ENCODE data around the gene MC1R.

Gene MC1R

GRCh38 chr16:89897204-89897603 lies 21.5 kb upstream of the MC1R start:
- no peak for DNase-seq

GRCh38 chr16:89898201-89898967 lies 20.3 kb upstream of the MC1R start:
- DNase-seq: no peak

GRCh38 chr16:89899879-89900481 lies 18.7 kb upstream of the MC1R start:
- DNase-seq: no peak

- DNase-seq: no peak
Measured at GRCh38 chr16:89900885-89901284, 17.8 kb upstream of the MC1R start.

- DNase-seq: no peak
Measured at GRCh38 chr16:89902980-89903379, 15.7 kb upstream of the MC1R start.

GRCh38 chr16:89903908-89904515 lies 14.7 kb upstream of the MC1R start:
- no peak for DNase-seq

GRCh38 chr16:89904606-89905510 lies 13.8 kb upstream of the MC1R start:
- DNase-seq: no peak

GRCh38 chr16:89905511-89906139 lies 13.0 kb upstream of the MC1R start:
- no peak for DNase-seq

GRCh38 chr16:89906140-89907025 lies 12.3 kb upstream of the MC1R start:
- DNase-seq: no peak

- no peak for DNase-seq
Measured at GRCh38 chr16:89907055-89907814, 11.4 kb upstream of the MC1R start.

GRCh38 chr16:89908236-89908635 lies 10.4 kb upstream of the MC1R start:
- DNase-seq: no peak

GRCh38 chr16:89909777-89910716 lies 8.6 kb upstream of the MC1R start:
- DNase-seq: peak; percentile 38 to 67 (median 59)

- no peak for DNase-seq
Measured at GRCh38 chr16:89910717-89911354, 7.8 kb upstream of the MC1R start.

GRCh38 chr16:89911375-89911774 lies 7.3 kb upstream of the MC1R start:
- no peak for DNase-seq

- DNase-seq: no peak
Measured at GRCh38 chr16:89912143-89912542, 6.5 kb upstream of the MC1R start.

- DNase-seq: no peak
Measured at GRCh38 chr16:89912627-89913026, 6.0 kb upstream of the MC1R start.

GRCh38 chr16:89913408-89914387 lies 5.0 kb upstream of the MC1R start:
- no peak for DNase-seq

Measured in T-helper 2 cell (primary cell).